Stimulated activated CD8-positive, alpha-beta memory T cell treated with anti-CD3 and anti-CD28 coated beads, Interleukin-7, amount 100 ng/mL, for 1 hour (primary cell): ENCODE results near the gene MEIKIN.

Source experiments
- DNase-seq, 2 donors: peaks; one replicate each; pipeline ENCODE4 v3.0.0-alpha.2; 2020; ENCODE audit warnings: low read depth in 2 of 2

Gene MEIKIN

DNA sequence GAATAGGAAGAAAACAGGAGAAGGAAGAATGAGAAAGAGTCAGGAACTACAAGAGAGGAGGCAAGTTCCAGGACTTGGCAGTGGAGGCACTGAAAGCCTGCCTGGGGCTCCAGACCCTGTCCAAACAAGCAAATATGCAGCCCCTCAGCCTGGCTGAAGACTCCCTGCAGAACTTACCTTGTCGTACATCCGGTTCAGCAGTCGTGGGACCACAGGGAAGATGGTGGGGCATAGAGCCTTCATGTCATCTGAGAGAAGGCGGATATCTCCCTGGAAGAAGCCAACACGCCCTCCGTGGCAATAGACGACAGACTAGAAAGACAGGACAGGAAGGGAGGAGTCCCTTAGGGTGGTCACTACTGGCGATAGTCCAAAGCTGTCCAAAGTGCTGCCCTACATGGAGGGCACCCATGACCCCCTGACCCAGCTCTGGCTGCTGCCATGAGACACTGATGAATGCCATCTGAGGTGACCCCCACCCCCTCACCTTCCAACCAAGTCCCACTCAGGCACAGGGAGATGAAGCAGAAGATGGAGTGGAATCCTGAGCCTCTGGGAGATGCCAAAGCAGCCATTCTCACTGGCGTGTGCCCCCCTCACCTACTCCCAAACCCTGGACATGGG, 27.7 kb upstream of the MEIKIN start:
- no peak for DNase-seq

DNA sequence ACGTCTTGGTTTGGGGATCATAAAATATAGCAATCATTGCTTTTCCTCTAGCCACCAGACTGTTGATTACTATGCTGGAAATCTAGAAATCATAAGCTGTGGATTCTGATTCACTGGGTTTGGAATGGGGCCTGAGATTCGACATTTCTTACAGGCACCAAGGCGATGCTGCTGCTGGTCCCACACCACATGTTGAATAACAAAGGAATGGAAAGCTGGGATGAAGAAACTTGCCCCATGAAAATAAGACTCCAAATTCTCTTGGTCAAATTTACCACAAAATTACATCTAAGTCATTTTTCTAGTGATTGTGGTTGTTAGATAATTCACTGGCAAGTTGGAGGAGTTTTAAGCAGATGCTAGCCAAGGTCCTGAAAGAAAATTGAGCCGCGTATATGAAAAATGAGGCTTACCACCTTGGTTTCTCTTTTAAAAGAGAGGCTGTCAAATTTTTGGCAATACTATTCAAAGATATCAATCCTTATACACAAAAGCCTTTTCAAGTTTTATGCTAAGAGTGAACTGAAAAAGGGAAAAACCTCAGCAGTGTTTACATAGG, 23.0 kb upstream of the MEIKIN start:
- no peak for DNase-seq

DNA sequence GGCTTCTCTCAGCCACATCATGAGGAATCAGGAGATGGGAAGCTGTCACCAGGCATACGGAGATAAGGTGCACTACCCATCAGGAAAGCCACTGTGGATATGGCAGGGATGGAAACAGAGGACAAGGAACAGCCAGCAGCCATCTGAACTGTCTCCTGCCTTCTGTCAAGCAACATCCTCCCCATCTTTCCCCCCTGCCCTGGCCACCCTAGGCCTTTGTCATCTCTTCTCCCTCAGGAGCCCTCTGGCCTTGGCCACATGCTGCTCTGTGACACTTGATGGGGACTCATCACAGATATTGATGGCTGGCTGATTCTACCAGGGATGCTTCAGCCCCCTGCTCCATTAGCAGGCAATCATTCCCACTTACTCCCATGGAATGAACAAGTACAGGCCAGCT, 21.1 kb upstream of the MEIKIN start:
- DNase-seq, result no peak

DNA sequence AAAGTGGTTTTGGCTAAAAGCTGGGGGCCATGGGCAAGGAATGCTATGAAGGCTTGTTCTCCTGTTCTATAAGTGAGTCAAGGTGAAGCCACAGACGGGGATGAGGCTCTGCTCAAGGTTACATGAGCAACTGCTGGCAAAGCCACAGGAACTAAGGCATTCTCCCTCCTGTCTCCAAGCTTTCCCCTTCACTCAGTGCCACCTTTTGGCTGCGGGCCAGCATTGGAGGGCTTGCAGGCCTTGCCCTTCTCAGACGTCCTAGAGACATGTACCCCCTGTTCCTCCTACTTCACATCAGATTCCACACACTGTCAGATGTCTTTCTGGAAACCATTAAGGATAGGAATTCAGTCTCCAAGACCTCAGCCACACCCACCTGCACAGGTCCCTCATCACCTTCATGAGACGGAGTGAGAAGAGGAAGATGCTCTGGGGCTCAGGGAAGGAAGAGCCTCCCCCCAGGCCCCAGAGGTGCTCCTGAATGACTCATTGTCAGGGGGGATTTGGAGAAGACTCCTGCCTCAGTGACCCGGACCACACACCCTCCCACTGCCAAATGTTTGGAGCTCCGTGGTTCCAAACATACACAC, 20.5 kb upstream of the MEIKIN start:
- no peak for DNase-seq

DNA sequence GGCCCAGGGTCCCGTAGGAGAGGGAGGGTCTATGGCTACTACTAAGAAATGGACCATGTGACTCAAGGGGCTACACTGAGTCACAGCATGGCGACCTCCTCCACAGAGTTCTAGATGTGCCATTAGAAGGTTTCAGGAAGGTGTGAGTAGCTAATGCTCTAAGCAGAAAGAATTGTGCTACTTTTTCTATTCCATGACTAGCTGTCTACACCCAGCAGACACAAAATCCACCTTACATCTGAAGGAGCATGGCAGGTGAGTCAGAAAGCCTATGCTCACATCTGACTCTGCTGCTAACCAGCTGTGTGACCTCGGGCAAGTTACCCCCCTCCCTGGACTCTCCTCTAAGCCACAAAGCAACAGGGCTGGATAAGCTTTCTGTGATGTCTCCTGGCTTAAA, 14.4 kb upstream of the MEIKIN start:
- DNase-seq, result no peak

DNA sequence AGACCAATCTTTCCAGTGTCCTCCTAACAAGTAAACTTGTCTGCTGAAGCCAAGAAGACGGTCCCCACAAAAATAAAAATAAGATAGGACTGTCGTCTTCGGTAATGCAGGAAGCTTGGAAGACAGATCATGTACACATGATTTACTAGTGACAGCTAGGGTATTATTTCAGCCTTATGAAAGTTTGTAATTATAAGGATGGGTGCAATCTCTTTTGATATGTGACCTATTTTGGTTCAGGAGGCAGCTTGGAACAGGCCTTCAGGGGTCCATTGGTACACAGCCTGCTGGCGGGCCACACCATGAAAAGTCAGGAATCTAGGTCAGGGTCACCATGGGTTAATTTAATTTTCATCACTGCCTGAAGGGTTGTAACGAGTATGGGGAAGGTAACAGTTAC, 13.7 kb upstream of the MEIKIN start:
- DNase-seq, result no peak

DNA sequence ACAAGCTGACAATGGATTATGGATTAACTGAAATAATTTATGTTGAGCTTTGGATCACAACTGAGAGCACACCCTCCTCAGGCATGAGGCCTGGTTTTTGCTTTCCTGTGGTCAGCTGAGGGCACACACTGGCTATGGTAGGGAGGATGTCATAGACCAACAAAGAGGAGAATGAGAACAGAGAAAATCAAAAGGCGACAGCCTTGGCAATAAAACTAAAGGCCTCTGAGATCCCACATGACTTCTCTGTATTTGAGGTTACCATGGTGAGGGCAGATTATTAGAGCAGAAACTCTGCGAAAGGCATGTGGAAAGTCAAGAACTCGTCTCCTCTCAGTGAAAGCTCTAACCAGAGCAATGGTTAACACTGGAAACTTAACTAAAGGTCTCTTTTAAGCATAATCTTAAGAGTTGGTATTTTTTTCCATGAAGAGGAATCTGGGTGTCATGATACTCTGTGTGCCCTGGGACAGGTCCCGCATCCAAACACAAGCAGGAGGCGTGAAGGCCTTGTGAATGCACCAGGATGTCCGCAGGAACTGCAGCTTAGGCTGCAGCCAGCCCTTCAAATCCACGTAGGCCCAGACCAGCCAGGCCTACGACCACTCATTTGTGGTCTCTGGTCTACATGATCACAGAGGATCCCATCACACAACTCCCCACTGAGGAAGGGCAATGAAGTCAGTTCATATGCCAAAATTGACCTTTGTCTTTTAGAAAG, 12.4 kb upstream of the MEIKIN start:
- DNase-seq, result no peak

DNA sequence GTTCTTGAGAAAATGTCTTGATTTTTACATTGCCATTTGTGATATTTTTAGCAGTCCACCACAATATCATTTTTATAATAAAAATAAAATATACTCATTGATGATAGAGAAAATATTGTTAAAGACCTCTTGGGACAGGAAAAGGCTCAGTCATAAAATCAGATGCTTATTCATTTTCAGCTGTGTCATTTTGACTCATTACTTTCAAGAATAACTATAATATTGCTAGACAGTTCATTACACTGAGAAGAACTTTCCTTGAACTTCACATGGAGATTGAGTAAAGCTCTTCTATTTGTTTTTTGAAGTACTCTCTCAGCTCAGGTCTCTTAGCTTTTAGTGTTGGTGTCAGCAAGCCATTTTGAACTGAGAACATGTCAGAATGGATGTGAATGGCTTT, 8.5 kb upstream of the MEIKIN start:
- no peak for DNase-seq

DNA sequence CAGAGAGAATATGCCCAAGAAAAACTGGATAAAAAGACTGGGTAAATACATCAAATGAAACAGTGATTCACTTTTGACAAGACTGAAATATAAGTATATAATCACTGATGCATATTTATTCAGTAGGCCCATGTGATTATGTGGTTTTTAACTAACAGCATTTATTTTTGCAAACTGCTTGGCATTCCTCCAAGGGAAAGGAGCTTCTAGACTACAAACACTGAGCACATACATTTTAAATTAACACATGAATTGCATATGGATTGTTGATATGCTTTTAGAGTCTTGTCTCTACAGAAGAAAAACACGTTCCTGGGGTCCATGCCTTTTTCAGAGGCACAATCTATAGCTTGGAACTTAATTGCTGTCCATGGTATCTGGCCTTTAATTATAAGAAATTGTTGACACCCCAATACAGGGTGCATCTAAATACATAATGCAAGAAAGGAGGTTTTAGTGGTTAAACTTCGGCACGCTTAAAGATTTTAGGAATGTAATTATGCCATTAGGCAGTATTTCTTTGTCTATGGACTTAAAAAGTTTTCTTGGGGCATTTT, 6.9 kb upstream of the MEIKIN start:
- no peak for DNase-seq

DNA sequence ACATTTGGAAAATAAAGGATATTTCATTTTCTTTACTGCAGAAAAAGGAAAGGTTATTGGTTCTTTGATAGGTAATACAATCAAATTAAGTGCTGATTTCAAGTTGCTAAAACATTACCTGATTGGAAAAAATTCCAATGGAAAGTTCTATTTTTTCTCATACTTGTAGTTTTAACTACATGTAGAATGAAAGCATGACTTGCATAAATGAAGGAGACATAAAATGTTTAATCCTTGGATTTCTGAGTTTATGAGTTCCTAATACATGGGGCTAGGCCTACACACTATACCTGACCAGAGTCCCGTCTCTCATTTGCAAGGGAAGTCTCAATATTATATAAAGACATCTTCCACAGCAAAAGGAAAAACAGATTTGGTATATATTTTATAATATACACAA, 5.2 kb upstream of the MEIKIN start:
- DNase-seq, result no peak

DNA sequence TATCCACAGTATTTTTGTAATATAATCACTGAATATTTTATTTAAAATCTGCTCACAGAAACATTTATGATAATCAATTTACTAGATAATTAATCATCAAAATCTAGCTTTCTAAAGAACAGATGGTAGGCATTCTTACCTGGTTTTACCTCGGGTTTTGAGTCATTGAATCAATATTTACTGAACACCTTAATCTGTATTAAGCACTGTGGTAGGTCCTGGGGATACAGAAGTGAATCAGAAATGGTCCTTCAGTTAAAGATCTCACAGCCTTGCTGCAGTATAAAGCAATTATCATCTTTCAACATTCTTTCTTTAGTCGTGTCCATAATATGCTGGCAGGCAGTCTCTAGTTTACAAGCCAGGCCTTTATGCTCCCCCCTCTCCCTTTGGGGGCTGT, 2.0 kb upstream of the MEIKIN start:
- no peak for DNase-seq

DNA sequence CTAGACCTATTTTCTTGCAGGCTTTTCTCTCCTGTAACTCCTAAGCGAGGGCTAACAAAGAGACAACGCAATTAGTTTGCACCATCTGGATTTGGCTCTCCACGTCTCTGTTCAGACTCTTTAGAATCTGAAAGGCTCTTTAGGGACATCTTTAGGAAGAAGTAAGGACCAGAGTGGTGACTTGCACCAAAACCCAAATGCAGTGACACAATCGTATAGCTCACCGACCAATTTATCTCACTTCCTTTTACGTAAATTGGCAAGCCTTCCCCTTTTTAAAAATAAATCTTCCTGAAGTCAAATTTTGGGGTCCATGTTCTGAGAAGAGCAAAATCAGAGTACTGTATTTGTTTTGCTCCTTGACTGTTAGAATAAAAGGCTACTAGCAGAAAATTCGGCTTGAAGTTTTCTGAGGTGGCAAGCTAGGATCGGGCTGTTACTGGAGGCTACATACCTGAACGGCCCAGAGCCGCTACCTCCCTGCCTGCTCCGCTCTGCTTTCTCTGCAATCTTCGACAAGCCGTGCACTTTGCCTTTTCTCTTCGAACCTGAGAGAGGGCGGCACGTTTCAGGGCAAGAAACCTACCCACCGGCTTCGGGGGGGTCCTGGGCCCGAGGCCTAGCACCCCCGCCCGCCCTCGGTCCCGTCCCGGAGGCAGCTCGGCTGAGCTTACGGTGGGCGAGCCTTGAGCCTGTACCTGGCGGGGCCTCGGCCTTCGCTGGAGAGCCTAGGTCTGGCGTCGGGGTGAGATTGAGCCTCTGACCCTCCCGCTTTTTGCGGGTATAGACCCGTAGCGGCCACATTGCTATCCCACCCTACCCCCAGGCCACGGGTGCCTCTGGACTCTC, 537 bp downstream of the MEIKIN start:
- no peak for DNase-seq

DNA sequence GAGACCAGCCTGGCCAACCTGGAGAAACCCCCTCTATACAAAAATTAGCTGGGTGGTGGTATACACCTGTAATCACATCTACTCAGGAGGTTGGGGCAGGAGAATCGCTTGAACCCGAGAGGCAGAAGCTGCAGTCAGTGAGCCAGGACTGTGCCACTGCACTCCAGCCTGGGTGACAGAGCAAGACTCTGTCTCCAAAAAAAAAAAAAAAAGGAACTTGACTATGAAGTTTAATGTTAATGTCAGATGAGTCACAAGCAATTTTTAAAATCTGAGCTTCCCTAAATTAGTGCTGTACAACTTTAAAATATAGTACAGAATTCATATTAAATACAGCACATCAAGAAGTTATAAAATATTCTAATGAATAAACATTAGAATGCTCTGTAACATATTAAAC, 1.5 kb downstream of the MEIKIN start:
- no peak for DNase-seq

DNA sequence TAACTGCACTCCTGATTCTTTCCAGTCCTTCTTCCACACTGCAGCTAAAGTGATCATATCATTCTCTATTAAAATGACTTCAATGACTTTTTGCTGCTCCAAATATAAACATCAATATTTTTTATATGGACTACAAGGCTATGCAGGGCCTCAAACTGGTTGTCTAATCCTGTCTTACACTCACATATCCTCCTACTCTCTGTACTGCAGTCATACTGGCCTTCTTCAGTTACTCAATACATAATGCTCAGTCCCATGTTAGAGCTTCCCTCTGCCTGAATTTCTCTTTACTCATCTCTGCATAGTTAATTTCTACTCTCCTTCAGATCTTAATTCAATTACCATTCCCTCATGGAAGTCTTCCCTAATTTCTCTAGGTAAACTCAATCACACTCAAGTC, 3.4 kb downstream of the MEIKIN start:
- DNase-seq, result no peak

DNA sequence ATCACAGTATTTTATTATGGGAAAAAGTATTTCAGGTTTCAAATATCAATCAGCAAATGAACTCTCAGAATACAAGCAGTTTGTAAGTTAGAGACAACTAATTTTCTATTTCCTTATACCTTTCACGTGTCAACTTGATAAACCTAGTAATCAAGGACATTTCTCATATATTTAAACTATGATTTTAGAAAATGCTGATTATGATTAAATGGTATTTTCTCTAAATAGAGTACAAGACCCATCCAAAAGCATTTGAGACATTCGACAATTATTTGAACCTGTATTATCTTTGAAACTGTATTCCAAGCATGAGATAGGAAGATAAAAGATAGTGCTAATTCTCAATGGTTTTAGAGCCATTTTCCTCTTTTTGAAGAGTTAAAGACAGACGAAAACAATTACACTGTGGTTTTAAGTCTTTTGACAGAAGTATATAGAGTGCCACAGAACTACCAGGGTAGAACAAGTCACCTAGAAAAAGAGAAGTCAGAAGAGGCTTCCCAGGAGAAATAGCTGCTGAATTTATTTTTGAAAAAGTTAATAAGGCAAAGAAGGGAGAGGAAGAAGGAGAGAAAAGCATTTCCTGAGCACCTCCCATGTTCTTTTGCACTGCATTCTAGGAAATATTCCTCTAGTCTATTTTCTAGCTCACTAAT, 5.6 kb downstream of the MEIKIN start:
- no peak for DNase-seq

DNA sequence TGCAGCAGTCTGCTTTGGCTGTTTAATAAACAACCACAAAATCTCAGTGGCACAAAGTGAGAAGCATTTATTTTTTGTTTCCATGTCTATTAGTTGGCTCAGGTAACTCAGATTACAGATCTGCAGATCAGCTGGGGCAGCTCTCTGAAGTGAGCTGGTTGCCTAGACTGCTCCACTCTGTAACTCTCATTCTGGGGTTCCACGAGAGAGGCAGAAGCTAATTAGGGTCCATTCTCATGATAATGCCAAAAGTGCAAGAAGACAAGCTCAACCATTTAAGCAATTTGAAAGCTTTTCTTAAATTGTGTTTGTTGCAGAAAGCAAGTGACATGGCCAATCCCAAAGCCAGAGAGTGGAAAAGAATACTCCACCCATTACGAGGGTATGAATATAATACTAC, 13.2 kb downstream of the MEIKIN start:
- DNase-seq, result no peak

DNA sequence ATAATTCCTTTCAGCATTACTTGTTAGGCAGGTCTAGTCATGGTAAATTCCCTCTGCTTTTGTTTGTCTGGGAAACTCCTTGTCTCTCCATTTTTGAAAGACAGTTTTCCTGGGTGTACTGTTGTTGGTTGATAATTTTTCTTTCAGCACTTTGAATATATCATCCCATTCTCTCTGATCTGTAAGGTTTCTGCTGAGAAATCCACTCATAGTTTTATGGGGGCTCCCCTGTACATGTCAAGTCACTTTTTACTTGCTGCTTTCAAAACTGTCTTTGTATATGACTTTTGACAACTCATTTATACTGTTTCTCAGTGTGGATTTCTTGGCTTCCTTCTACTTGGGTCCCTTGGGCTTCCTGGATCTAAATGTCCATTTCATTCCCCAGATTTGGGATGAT, 16.5 kb downstream of the MEIKIN start:
- DNase-seq, result no peak

DNA sequence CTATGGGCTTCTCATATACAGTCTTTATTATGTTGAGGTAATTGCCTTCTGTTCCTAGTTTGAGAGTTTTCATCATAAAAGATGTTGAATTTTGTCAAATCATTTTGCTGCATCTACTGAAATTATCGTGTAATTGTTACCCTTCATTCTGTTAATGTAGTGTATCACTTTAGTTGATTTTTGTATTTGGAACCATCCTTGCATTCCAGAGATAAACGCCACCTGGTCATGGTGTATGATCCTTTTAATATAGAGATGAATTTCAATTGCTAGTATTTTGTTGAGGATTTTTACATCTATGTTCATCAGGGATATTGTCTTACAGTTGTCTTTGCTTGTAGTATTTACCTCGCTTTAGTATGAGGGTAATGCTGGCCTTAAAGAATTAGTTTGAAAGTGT, 19.3 kb downstream of the MEIKIN start:
- no peak for DNase-seq

DNA sequence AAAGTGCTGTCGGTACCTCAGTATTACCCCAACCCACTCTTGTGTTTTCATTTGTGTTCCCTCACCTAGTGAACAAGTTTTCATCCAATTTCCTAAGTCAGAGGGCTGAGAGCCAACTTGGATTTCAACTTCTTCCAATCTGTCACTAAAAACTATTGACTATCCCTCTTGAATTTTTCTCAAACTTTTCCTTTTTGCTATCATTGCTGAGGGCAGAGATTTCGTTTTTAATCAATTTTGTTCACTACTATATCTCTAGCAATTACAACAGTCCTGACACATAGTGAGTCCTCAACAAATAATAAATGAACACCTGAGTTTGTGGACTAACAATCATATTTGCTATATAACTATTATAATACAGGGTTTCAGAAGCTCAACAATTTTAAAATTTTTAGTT, 29.0 kb downstream of the MEIKIN start:
- DNase-seq, result no peak

DNA sequence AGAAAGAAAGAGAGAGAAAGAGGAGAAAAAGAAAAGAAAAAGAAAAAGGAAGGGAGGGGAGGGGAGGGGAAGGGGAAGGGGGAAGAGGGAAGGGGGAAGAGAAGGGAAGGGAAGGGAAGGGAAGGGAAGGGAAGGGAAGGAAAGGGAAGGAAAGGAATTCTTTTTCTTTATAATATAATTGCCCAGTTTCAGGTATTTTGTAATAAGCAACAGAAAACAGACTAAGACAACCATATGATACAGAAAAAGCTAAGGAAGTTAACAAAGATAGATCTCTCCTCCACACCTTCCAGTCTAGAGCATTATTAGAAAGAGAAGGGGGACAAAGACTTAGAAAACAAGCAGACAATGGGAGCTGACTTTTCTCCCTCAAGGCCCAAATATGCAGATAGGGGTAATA, 31.0 kb downstream of the MEIKIN start:
- no peak for DNase-seq

DNA sequence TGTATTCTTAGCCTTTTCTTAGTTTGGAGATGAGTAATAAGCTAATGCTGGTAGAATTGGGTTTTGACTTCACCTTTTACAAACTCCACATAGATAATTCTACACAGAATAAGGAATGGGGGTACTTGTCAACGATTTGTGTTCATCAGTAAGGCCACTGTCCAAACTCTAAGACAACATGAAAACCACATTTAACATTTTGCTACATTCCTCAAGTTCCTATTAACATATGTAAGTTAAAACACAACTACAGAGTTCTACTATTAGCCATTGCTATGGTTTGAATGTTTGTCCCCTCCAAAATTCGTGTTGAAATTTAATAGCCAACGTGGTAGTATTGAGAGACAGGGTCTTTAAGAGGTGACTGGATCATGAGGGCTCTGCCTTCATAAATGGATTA, 31.9 kb downstream of the MEIKIN start:
- DNase-seq, result no peak
